Measurements from ENCODE around the gene USP25. TPM values are rescaled to one million over a fixed set of nuclear protein-coding genes. Genes with fewer than 3 reads are reported as not detected.

Gene USP25
- total RNA-seq, 6 experiments from 2014 or later: 14.7 to 22.7 (median 18.7) TPM

- 96% methylated on average over 3 of the region's 3 CpGs for WGBS (ENCODE audit: insufficient coverage, low coverage, low lambda C conversion rate, missing lambda C conversion rate)
- Histone ChIP-seq H3K27me3 (no peaks in the 10 kb centered on the region), H3K9me3 (no peaks in the 10 kb centered on the region), H3K4me3 (no peak overlapping the region), H3K4me1 (peaks cover 0 to 13% (median 0%) of the 10 kb centered on the region in 4 donors), H3K27ac (no peak overlapping the region), H3K36me3 (no peaks in the 10 kb centered on the region)
- TF ChIP-seq POLR2A (IDR thresholded peaks at IDR 0.05) (no peak), CTCF (IDR thresholded peaks at IDR 0.05) (no peak)
- ATAC-seq (no peak), DNase-seq (no peak)
- intact Hi-C loops (cut with DNase I): no loop called here
These were observed 71.6 kb downstream of the USP25 start for GRCh38 chr21:15801352-15801863.

GRCh38 chr21:15804247-15805005 lies 74.6 kb downstream of the USP25 start:
- WGBS (ENCODE audit: insufficient coverage, low coverage, low lambda C conversion rate, missing lambda C conversion rate): 95% methylated on average over 4 of the region's 4 CpGs
- H3K4me1 ChIP-seq: no peaks in the 10 kb centered on the region
- H3K27ac ChIP-seq: no peak overlapping the region
- no peaks in the 10 kb centered on the region for H3K36me3 ChIP-seq
- no peak for TF ChIP-seq CTCF (IDR thresholded peaks at IDR 0.05)
- TF ChIP-seq POLR2A (IDR thresholded peaks at IDR 0.05): no peak
- no peaks in the 10 kb centered on the region for H3K9me3 ChIP-seq
- H3K4me3 ChIP-seq: no peak overlapping the region
- intact Hi-C loops (cut with DNase I): no loop called here
- peak in 1 of 4 donors; percentile 25 for ATAC-seq
- DNase-seq: no peak
- no peaks in the 10 kb centered on the region for H3K27me3 ChIP-seq

- H3K4me3 ChIP-seq: no peak overlapping the region
These were observed 79.3 kb downstream of the USP25 start for GRCh38 chr21:15809065-15809464.

GRCh38 chr21:15809818-15810217 lies 80.0 kb downstream of the USP25 start:
- ATAC-seq (no peak), DNase-seq (no peak)
- Histone ChIP-seq H3K27me3 (no peaks in the 10 kb centered on the region), H3K36me3 (no peaks in the 10 kb centered on the region), H3K4me1 (no peaks in the 10 kb centered on the region), H3K27ac (no peak overlapping the region), H3K9me3 (no peaks in the 10 kb centered on the region), H3K4me3 (no peak overlapping the region)
- TF ChIP-seq CTCF (IDR thresholded peaks at IDR 0.05) (no peak), POLR2A (IDR thresholded peaks at IDR 0.05) (no peak)
- WGBS (ENCODE audit: insufficient coverage, low coverage, low lambda C conversion rate, missing lambda C conversion rate): 68% methylated on average over 3 of the region's 3 CpGs
- intact Hi-C loops (cut with DNase I): no loop called here

More at GRCh38 chr21:15809065-15809464, 79.3 kb downstream of the USP25 start:
- Histone ChIP-seq H3K36me3 (no peaks in the 10 kb centered on the region), H3K4me1 (no peaks in the 10 kb centered on the region), H3K9me3 (no peaks in the 10 kb centered on the region), H3K27me3 (no peaks in the 10 kb centered on the region), H3K27ac (no peak overlapping the region)
- TF ChIP-seq CTCF (IDR thresholded peaks at IDR 0.05) (no peak), POLR2A (IDR thresholded peaks at IDR 0.05) (no peak)
- no peak for ATAC-seq
- intact Hi-C loops (cut with DNase I): no loop called here
- DNase-seq: no peak
- 94% methylated on average over 7 of the region's 7 CpGs for WGBS (ENCODE audit: insufficient coverage, low coverage, low lambda C conversion rate, missing lambda C conversion rate)
